Medulla oblongata (tissue), 1 donor: Measurements from ENCODE around the gene AKR1B1.
A peak's percentile ranks its signal among the peaks of the same experiment; 100 is the strongest.
"Not testable (repeated sequence)": the region's sequence is repeated elsewhere in the genome, so short reads cannot be mapped to it uniquely, and the experiment has no call there.

ENCODE experiments used
- DNase-seq: peaks from one replicate; pipeline ENCODE4 v3.0.0-alpha.2; 2015; ENCODE audit errors: extremely low spot score

The AKR1B1 gene

GRCh38 chr7:134458806-134459698 lies at the start of gene AKR1B1:
AKR1B1 (minus strand) TSS chr7:134459100; CDS start chr7:134459062, 38 bp downstream.
- peak; percentile 92 for DNase-seq

- DNase-seq = no peak
Measured at GRCh38 chr7:134505856-134506255, 47.0 kb upstream of the AKR1B1 start.

GRCh38 chr7:134504660-134505164 lies 45.8 kb upstream of the AKR1B1 start:
- DNase-seq = no peak

- peak; percentile 71 for DNase-seq
Measured at GRCh38 chr7:134502463-134503371, 43.8 kb upstream of the AKR1B1 start.

- DNase-seq = no peak
Measured at GRCh38 chr7:134500982-134501381, 42.1 kb upstream of the AKR1B1 start.

- DNase-seq = no peak
Measured at GRCh38 chr7:134500406-134500805, 41.5 kb upstream of the AKR1B1 start.

GRCh38 chr7:134495546-134495945 lies 36.6 kb upstream of the AKR1B1 start:
- DNase-seq = no peak

GRCh38 chr7:134493091-134493490 lies 34.2 kb upstream of the AKR1B1 start:
- no peak for DNase-seq

- DNase-seq = not testable (repeated sequence)
Measured at GRCh38 chr7:134487721-134488120, 28.8 kb upstream of the AKR1B1 start.

GRCh38 chr7:134485203-134485602 lies 26.3 kb upstream of the AKR1B1 start:
- no peak for DNase-seq

GRCh38 chr7:134483296-134483695 lies 24.4 kb upstream of the AKR1B1 start:
- no peak for DNase-seq

GRCh38 chr7:134482858-134483257 lies 24.0 kb upstream of the AKR1B1 start:
- DNase-seq = no peak

- no peak for DNase-seq
Measured at GRCh38 chr7:134481167-134481566, 22.3 kb upstream of the AKR1B1 start.

- no peak for DNase-seq
Measured at GRCh38 chr7:134480730-134481129, 21.8 kb upstream of the AKR1B1 start.

- DNase-seq = no peak
Measured at GRCh38 chr7:134480202-134480601, 21.3 kb upstream of the AKR1B1 start.

- DNase-seq = no peak
Measured at GRCh38 chr7:134478707-134479106, 19.8 kb upstream of the AKR1B1 start.

- DNase-seq = no peak
Measured at GRCh38 chr7:134477954-134478353, 19.1 kb upstream of the AKR1B1 start.

- DNase-seq = no peak
Measured at GRCh38 chr7:134476044-134476443, 17.1 kb upstream of the AKR1B1 start.

GRCh38 chr7:134474828-134475227 lies 15.9 kb upstream of the AKR1B1 start:
- no peak for DNase-seq

- DNase-seq = no peak
Measured at GRCh38 chr7:134473861-134474291, 15.0 kb upstream of the AKR1B1 start.

- DNase-seq = no peak
Measured at GRCh38 chr7:134472572-134473244, 13.8 kb upstream of the AKR1B1 start.

GRCh38 chr7:134470864-134471263 lies 12.0 kb upstream of the AKR1B1 start:
- DNase-seq = no peak
